GM23248 (cell line): ENCODE data around the gene C12orf43.

ENCODE experiments used
- EZH2 ChIP-seq: fragments of 200-600 bp; sonication (generic); IDR thresholded peaks from 2 replicates; pipeline ENCODE4 v1.6.1; 2018; ENCODE audit warnings: antibody characterized with exemption, mild to moderate bottlenecking; ENCODE audit not compliant: insufficient read depth, poor library complexity, severe bottlenecking
- EZH2phosphoT487 ChIP-seq: fragments of 200-600 bp; sonication (generic); IDR thresholded peaks from 2 replicates; pipeline ENCODE4 v1.6.1; 2018; ENCODE audit warnings: antibody characterized with exemption, moderate library complexity, mild to moderate bottlenecking, low read depth; ENCODE audit not compliant: insufficient read depth

DNA sequence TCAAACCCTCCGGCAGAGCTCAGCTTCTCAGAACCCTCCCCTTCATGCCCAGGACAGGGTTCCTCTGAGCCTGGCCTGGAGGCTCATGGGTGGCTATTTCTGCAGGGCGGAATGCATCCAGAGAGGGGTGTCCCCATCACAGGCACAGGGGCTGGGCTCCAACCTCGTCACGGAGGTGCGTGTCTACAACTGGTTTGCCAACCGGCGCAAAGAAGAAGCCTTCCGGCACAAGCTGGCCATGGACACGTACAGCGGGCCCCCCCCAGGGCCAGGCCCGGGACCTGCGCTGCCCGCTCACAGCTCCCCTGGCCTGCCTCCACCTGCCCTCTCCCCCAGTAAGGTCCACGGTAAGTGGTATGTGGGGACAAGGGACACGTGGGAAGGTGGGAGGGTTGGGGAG is 22.2 kb downstream of the C12orf43 start:
- no peak for TF ChIP-seq EZH2
- TF ChIP-seq EZH2phosphoT487 = no peak
